WTC11 (cell line): ENCODE data around the gene FAM107A. TPM values are rescaled to one million over a fixed set of nuclear protein-coding genes. Genes with fewer than 3 reads are reported as not detected.
"Not testable (repeated sequence)": the region's sequence is repeated elsewhere in the genome, so short reads cannot be mapped to it uniquely, and the experiment has no call there.

Experiments
- ATAC-seq: fragments of 200-7000 bp; cut with Tn5 transposase; 2 replicates; pipeline ENCODE4 v1.10.0; 2021; ENCODE audit warnings: mild to moderate bottlenecking, moderate library complexity
- CTCF ChIA-PET: fragments of 300-600 bp; sonication (Branson Sonifier 250); formaldehyde crosslinking; loops from one replicate; lab custom pipeline; 2021; ENCODE audit warnings: antibody characterized with exemption; lab: Charles Lee
- POLR2A ChIA-PET: fragments of 350-600 bp; sonication (Branson Sonifier 250); formaldehyde crosslinking; loops from one replicate; lab custom pipeline; 2021; ENCODE audit warnings: antibody characterized with exemption; lab: Charles Lee
- DNase-seq: peaks from one replicate; pipeline ENCODE4 v3.0.0; 2021; ENCODE audit warnings: low spot score
- H3K27ac Mint-ChIP-seq: 2 replicates; pipeline ENCODE4 v1.8.0; 2021; ENCODE audit warnings: mixed read lengths
- H3K27me3 Mint-ChIP-seq: 2 replicates; pipeline ENCODE4 v1.8.0; 2021; ENCODE audit warnings: low read depth, mild to moderate bottlenecking, moderate library complexity, mixed read lengths
- H3K36me3 Mint-ChIP-seq: 2 replicates; pipeline ENCODE4 v1.8.0; 2021; ENCODE audit warnings: mixed read lengths
- H3K4me1 Mint-ChIP-seq: 2 replicates; pipeline ENCODE4 v1.8.0; 2022; ENCODE audit warnings: mixed read lengths
- H3K4me3 Mint-ChIP-seq: 2 replicates; pipeline ENCODE4 v1.8.0; 2021; ENCODE audit warnings: mild to moderate bottlenecking, moderate library complexity, mixed read lengths
- H3K9me3 Mint-ChIP-seq: 2 replicates; pipeline ENCODE4 v1.8.0; 2021; ENCODE audit warnings: mixed read lengths
- E2F1 ChIP-seq: sonication (generic); formaldehyde crosslinking; IDR thresholded peaks from 2 replicates; pipeline ENCODE4 v1.8.0; 2022; ENCODE audit warnings: mild to moderate bottlenecking, missing genetic modification reagents
- FOXK1 ChIP-seq: sonication (generic); formaldehyde crosslinking; IDR thresholded peaks from 2 replicates; pipeline ENCODE4 v1.8.0; 2022; ENCODE audit warnings: mild to moderate bottlenecking, moderate library complexity, missing genetic modification reagents
- FOXP1 ChIP-seq: sonication (generic); formaldehyde crosslinking; IDR thresholded peaks from 2 replicates; pipeline ENCODE4 v1.8.0; 2022; ENCODE audit warnings: missing genetic modification reagents, mild to moderate bottlenecking, moderate library complexity, borderline replicate concordance
- GABPB1 ChIP-seq: sonication (generic); formaldehyde crosslinking; IDR thresholded peaks from 2 replicates; pipeline ENCODE4 v1.8.1; 2023; ENCODE audit warnings: mild to moderate bottlenecking, missing genetic modification reagents
- GTF2I ChIP-seq: fragments of 250-450 bp; sonication (Bioruptor Pico); conservative IDR thresholded peaks from 2 replicates; pipeline ENCODE4 v1.4.0; 2021; ENCODE audit warnings: mild to moderate bottlenecking
- HMGA2 ChIP-seq: fragments of 250-450 bp; sonication (Bioruptor Pico); IDR thresholded peaks from 2 replicates; pipeline ENCODE4 v1.4.0; 2021; ENCODE audit warnings: mild to moderate bottlenecking, moderate library complexity
- HMGXB4 ChIP-seq: sonication (generic); formaldehyde crosslinking; IDR thresholded peaks from 2 replicates; pipeline ENCODE4 v1.8.1; 2023; ENCODE audit warnings: mild to moderate bottlenecking, moderate library complexity, missing genetic modification reagents
- JUN ChIP-seq: sonication (generic); formaldehyde crosslinking; IDR thresholded peaks from 2 replicates; pipeline ENCODE4 v1.8.0; 2023; ENCODE audit warnings: mild to moderate bottlenecking, missing genetic modification reagents
- NFE2L1 ChIP-seq: sonication (generic); formaldehyde crosslinking; IDR thresholded peaks from 2 replicates; pipeline ENCODE4 v1.8.1; 2023; ENCODE audit warnings: missing genetic modification reagents
- NR1H2 ChIP-seq: sonication (generic); formaldehyde crosslinking; IDR thresholded peaks from 2 replicates; pipeline ENCODE4 v1.9.0; 2021; ENCODE audit warnings: mild to moderate bottlenecking, moderate library complexity, missing genetic modification reagents
- OVOL2 ChIP-seq: fragments of 250-450 bp; sonication (Bioruptor Pico); IDR thresholded peaks from 2 replicates; pipeline ENCODE4 v1.9.0; 2021; ENCODE audit warnings: mild to moderate bottlenecking, borderline replicate concordance
- PREB ChIP-seq: sonication (generic); formaldehyde crosslinking; IDR thresholded peaks from 2 replicates; pipeline ENCODE4 v1.8.1; 2022; ENCODE audit warnings: mild to moderate bottlenecking, missing genetic modification reagents, moderate library complexity, borderline replicate concordance
- PRRX2 ChIP-seq: fragments of 250-450 bp; sonication (Bioruptor Pico); IDR thresholded peaks from 2 replicates; pipeline ENCODE4 v1.8.0; 2021; ENCODE audit warnings: mild to moderate bottlenecking
- ZBTB43 ChIP-seq: sonication (generic); formaldehyde crosslinking; IDR thresholded peaks from 2 replicates; pipeline ENCODE4 v1.8.1; 2023; ENCODE audit warnings: mild to moderate bottlenecking, missing genetic modification reagents
- ZNF416 ChIP-seq: fragments of 250-450 bp; sonication (Bioruptor Pico); IDR thresholded peaks from 2 replicates; pipeline ENCODE4 v1.9.0; 2021; ENCODE audit warnings: mild to moderate bottlenecking, inconsistent platforms
- ZNF423 ChIP-seq: fragments of 250-450 bp; sonication (Bioruptor Pico); IDR thresholded peaks from 2 replicates; pipeline ENCODE4 v2.1.2; 2022; ENCODE audit warnings: mild to moderate bottlenecking, moderate library complexity
- total RNA-seq: library from RNA; stranded (reverse); gene quantifications from 3 replicates; pipeline ENCODE4 v1.2.3, GENCODE V29; 2021
- TF ChIP-seq, protein P1 (sequence below): fragments of 200-600 bp; IDR thresholded peaks from 2 replicates; pipeline ENCODE4 v1.8.0; 2022; ENCODE audit warnings: antibody characterized with exemption
- TF ChIP-seq, protein P2 (sequence below): fragments of 250-450 bp; sonication (Bioruptor Pico); IDR thresholded peaks from 2 replicates; pipeline ENCODE4 v1.8.0; 2021; ENCODE audit warnings: mild to moderate bottlenecking
- TF ChIP-seq, protein P3 (sequence below): sonication (generic); formaldehyde crosslinking; IDR thresholded peaks from 2 replicates; pipeline ENCODE4 v1.8.1; 2023; ENCODE audit warnings: mild to moderate bottlenecking, missing genetic modification reagents, moderate library complexity
- TF ChIP-seq, protein P4 (sequence below): fragments of 250-450 bp; sonication (Bioruptor Pico); IDR thresholded peaks from 2 replicates; pipeline ENCODE4 v1.9.0; 2021; ENCODE audit warnings: mild to moderate bottlenecking

FAM107A gene
- total RNA-seq, 1 experiment from 2014 or later: 0.31 TPM

DNA sequence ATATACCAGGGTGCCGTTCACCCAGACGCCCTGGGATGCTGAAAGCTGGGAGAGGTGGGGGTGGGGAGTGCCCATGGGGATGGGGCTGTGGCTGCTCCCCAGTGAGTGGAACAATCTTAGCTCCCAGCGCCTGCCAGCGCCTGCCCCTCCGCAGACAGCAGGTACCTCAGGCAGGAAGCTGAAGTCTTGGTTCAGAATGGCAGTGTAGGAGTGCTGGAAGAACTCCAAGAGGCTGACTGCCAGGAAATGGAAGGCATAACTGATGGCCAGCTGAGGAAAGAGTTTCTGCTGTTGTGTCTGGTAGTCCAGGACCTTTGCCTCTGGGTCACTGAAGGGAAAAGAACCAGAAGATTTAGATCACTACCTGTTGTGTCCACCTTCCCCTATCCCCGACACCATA is 48.6 kb downstream of the FAM107A start:
- no peak overlapping the region for H3K4me3 Mint-ChIP-seq
- ChIA-PET CTCF (interaction anchor here (0.9 to 2.7 kb wide), 13 partner anchors 29 to 341 kb away, joined by 3 to 19 read pairs (median 5); partner anchors contain the start of genes HTD2, KCTD6 and RPP14), POLR2A (no interaction called here)
- ATAC-seq: no peak
- no peaks in the 10 kb centered on the region for H3K27me3 Mint-ChIP-seq
- H3K4me1 Mint-ChIP-seq: peaks cover 21% of the 10 kb centered on the region
- TF ChIP-seq HMGA2 (no peak), HMGXB4 (CRISPR knock-in tag) (no peak), ZBTB43 (CRISPR knock-in tag) (no peak), FOXK1 (CRISPR knock-in tag) (no peak), FOXP1 (CRISPR knock-in tag) (no peak), PREB (CRISPR knock-in tag) (no peak), OVOL2 (no peak), E2F1 (CRISPR knock-in tag) (no peak), NR1H2 (CRISPR knock-in tag) (no peak), ZNF423 (CRISPR knock-in tag) (no peak), NFE2L1 (CRISPR knock-in tag) (no peak), ZNF416 (CRISPR knock-in tag) (no peak), JUN (CRISPR knock-in tag) (no peak), GABPB1 (CRISPR knock-in tag) (no peak), PRRX2 (CRISPR knock-in tag) (no peak), GTF2I (CRISPR knock-in tag) (no peak)
- TF ChIP-seq, protein P1, sequence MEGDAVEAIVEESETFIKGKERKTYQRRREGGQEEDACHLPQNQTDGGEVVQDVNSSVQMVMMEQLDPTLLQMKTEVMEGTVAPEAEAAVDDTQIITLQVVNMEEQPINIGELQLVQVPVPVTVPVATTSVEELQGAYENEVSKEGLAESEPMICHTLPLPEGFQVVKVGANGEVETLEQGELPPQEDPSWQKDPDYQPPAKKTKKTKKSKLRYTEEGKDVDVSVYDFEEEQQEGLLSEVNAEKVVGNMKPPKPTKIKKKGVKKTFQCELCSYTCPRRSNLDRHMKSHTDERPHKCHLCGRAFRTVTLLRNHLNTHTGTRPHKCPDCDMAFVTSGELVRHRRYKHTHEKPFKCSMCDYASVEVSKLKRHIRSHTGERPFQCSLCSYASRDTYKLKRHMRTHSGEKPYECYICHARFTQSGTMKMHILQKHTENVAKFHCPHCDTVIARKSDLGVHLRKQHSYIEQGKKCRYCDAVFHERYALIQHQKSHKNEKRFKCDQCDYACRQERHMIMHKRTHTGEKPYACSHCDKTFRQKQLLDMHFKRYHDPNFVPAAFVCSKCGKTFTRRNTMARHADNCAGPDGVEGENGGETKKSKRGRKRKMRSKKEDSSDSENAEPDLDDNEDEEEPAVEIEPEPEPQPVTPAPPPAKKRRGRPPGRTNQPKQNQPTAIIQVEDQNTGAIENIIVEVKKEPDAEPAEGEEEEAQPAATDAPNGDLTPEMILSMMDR: no peak
- TF ChIP-seq, protein P2, sequence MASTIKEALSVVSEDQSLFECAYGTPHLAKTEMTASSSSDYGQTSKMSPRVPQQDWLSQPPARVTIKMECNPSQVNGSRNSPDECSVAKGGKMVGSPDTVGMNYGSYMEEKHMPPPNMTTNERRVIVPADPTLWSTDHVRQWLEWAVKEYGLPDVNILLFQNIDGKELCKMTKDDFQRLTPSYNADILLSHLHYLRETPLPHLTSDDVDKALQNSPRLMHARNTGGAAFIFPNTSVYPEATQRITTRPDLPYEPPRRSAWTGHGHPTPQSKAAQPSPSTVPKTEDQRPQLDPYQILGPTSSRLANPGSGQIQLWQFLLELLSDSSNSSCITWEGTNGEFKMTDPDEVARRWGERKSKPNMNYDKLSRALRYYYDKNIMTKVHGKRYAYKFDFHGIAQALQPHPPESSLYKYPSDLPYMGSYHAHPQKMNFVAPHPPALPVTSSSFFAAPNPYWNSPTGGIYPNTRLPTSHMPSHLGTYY: no peak
- TF ChIP-seq, protein P3, sequence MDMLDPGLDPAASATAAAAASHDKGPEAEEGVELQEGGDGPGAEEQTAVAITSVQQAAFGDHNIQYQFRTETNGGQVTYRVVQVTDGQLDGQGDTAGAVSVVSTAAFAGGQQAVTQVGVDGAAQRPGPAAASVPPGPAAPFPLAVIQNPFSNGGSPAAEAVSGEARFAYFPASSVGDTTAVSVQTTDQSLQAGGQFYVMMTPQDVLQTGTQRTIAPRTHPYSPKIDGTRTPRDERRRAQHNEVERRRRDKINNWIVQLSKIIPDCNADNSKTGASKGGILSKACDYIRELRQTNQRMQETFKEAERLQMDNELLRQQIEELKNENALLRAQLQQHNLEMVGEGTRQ (CRISPR knock-in tag): no peak
- TF ChIP-seq, protein P4, sequence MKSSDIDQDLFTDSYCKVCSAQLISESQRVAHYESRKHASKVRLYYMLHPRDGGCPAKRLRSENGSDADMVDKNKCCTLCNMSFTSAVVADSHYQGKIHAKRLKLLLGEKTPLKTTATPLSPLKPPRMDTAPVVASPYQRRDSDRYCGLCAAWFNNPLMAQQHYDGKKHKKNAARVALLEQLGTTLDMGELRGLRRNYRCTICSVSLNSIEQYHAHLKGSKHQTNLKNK: no peak
- TF ChIP-seq, all 79 proteins: peak for 0
- no peak for DNase-seq
- Mint-ChIP-seq H3K36me3 (no peaks in the 10 kb centered on the region), H3K27ac (no peak overlapping the region), H3K9me3 (no peaks in the 10 kb centered on the region)

GRCh38 chr3:58527440-58527839 is 49.8 kb downstream of the FAM107A start:
- H3K9me3 Mint-ChIP-seq, CTCF ChIA-PET, H3K36me3 Mint-ChIP-seq, ATAC-seq, H3K4me3 Mint-ChIP-seq, H3K27me3 Mint-ChIP-seq, DNase-seq, POLR2A ChIA-PET, H3K27ac Mint-ChIP-seq: not testable (repeated sequence)
- H3K4me1 Mint-ChIP-seq: peaks cover 22% of the 10 kb centered on the region
